B cell (primary cell): ENCODE measurements around the gene COQ9.

Experiments
- EZH2 ChIP-seq: IDR thresholded peaks from 2 replicates; pipeline ENCODE4 v1.6.1; 2012; ENCODE audit warnings: borderline replicate concordance, low read depth, mild to moderate bottlenecking, moderate library complexity, low read length; ENCODE audit not compliant: insufficient read depth, poor library complexity, severe bottlenecking
- TF ChIP-seq, protein P1 (sequence below): fragments of 200-600 bp; IDR thresholded peaks from one replicate; pipeline ENCODE4 v1.8.0; 2022; ENCODE audit warnings: antibody characterized with exemption, mild to moderate bottlenecking

DNA sequence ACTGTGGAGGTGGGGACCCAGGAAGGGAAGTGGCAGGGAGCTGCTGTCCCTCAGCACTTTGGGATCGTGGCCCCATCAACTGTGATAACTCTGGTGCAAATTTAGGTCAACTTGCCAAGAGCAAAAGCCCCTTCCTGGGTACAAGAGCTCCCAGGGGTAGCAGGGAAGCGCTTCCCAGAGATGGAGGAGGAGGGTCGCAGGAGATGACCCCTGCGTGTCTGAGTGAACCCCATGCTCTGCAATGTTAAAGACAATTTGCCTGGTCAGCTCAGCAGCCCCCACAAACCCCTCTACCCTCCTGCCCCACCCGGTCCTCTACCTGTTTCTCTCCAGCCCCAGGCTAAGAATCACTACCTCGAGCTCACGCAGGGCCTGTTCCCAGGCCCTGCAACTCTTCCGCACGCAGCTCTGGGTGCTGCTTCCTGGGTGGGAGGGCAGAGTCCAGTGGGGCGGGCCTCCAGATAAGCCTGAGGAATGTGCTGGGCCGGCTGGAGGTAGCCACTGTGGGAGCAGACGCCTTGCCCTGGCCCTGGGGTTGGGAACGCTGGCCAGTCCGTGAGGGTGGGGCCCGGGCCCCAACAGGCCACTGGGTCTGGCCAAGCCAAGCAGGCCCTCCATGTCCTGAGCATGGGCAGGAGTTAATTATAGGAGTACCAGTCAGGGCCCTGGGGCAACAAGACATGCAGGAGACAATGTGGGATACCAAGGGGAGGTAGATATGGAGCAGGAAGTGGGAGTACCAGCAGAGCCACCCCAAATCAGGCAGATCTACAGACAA is 32.9 kb downstream of the COQ9 start:
- TF ChIP-seq, protein P1, sequence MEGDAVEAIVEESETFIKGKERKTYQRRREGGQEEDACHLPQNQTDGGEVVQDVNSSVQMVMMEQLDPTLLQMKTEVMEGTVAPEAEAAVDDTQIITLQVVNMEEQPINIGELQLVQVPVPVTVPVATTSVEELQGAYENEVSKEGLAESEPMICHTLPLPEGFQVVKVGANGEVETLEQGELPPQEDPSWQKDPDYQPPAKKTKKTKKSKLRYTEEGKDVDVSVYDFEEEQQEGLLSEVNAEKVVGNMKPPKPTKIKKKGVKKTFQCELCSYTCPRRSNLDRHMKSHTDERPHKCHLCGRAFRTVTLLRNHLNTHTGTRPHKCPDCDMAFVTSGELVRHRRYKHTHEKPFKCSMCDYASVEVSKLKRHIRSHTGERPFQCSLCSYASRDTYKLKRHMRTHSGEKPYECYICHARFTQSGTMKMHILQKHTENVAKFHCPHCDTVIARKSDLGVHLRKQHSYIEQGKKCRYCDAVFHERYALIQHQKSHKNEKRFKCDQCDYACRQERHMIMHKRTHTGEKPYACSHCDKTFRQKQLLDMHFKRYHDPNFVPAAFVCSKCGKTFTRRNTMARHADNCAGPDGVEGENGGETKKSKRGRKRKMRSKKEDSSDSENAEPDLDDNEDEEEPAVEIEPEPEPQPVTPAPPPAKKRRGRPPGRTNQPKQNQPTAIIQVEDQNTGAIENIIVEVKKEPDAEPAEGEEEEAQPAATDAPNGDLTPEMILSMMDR: no peak
- no peak for TF ChIP-seq EZH2
